HG02852 (cell line): Measurements from ENCODE around the gene NCR3LG1.

Source experiments
- ATAC-seq: cut with Tn5 transposase; IDR thresholded peaks from one replicate; pipeline ENCODE4 v1.9.1; 2021; ENCODE audit warnings: mild to moderate bottlenecking, moderate library complexity; ENCODE audit not compliant: unreplicated experiment

Gene NCR3LG1

GRCh38 chr11:17369684-17370243 is 18.2 kb downstream of the NCR3LG1 start:
- no peak for ATAC-seq

- ATAC-seq, result no peak
Measured at GRCh38 chr11:17371614-17372013, 20.0 kb downstream of the NCR3LG1 start.

GRCh38 chr11:17375547-17375946 is 23.9 kb downstream of the NCR3LG1 start:
- no peak for ATAC-seq

- no peak for ATAC-seq
Measured at GRCh38 chr11:17376493-17376892, 24.9 kb downstream of the NCR3LG1 start.

- no peak for ATAC-seq
Measured at GRCh38 chr11:17378655-17379054, 27.1 kb downstream of the NCR3LG1 start.

GRCh38 chr11:17379383-17380180 is 28.0 kb downstream of the NCR3LG1 start:
- no peak for ATAC-seq

GRCh38 chr11:17381156-17381555 is 29.6 kb downstream of the NCR3LG1 start:
- no peak for ATAC-seq

GRCh38 chr11:17382046-17382728 is 30.6 kb downstream of the NCR3LG1 start:
- ATAC-seq, result no peak

- no peak for ATAC-seq
Measured at GRCh38 chr11:17383461-17383860, 31.9 kb downstream of the NCR3LG1 start.

GRCh38 chr11:17384002-17384511 is 32.5 kb downstream of the NCR3LG1 start:
- ATAC-seq, result peak; percentile 68

- ATAC-seq, result no peak
Measured at GRCh38 chr11:17385492-17385891, 33.9 kb downstream of the NCR3LG1 start.

- no peak for ATAC-seq
Measured at GRCh38 chr11:17385926-17386325, 34.3 kb downstream of the NCR3LG1 start.

- ATAC-seq, result peak; percentile 52
Measured at GRCh38 chr11:17386331-17387084, 34.9 kb downstream of the NCR3LG1 start.

- no peak for ATAC-seq
Measured at GRCh38 chr11:17387254-17387653, 35.7 kb downstream of the NCR3LG1 start.

GRCh38 chr11:17387811-17388210 is 36.2 kb downstream of the NCR3LG1 start:
- ATAC-seq, result no peak

GRCh38 chr11:17388609-17389210 is 37.1 kb downstream of the NCR3LG1 start, which contains the start of gene KCNJ11:
Gene KCNJ11, minus strand, starts transcription at chr11:17388659. Its CDS starts 568 bp downstream, at chr11:17388091.
- peak; percentile 40 for ATAC-seq

- ATAC-seq, result peak; percentile 63
Measured at GRCh38 chr11:17389211-17389956, 37.8 kb downstream of the NCR3LG1 start.

GRCh38 chr11:17389957-17390649 is 38.5 kb downstream of the NCR3LG1 start:
- no peak for ATAC-seq
